Nephron progenitor cell (in vitro differentiated cells): ENCODE measurements around the gene SNX8.

Experiments
- DNase-seq: peaks from one replicate; pipeline ENCODE4 v3.0.0; 2021
- H3K27ac Mint-ChIP-seq: 2 replicates; pipeline ENCODE4 v1.8.0; 2021; ENCODE audit warnings: mild to moderate bottlenecking, moderate library complexity, mixed read lengths
- H3K27me3 Mint-ChIP-seq: 2 replicates; pipeline ENCODE4 v1.8.0; 2021; ENCODE audit warnings: mild to moderate bottlenecking, low read depth, mixed read lengths; ENCODE audit not compliant: poor library complexity
- H3K36me3 Mint-ChIP-seq: 2 replicates; pipeline ENCODE4 v1.8.0; 2021; ENCODE audit warnings: low read depth, mixed read lengths
- H3K4me1 Mint-ChIP-seq: 2 replicates; pipeline ENCODE4 v1.8.0; 2021; ENCODE audit warnings: mixed read lengths
- H3K4me3 Mint-ChIP-seq: 2 replicates; pipeline ENCODE4 v1.8.0; 2021; ENCODE audit warnings: mild to moderate bottlenecking, moderate library complexity, mixed read lengths
- H3K9me3 Mint-ChIP-seq: 2 replicates; pipeline ENCODE4 v1.8.0; 2021; ENCODE audit warnings: mild to moderate bottlenecking, moderate library complexity, mixed read lengths
- CTCF ChIP-seq: fragments of 200-600 bp; sonication (generic); IDR thresholded peaks from 2 replicates; pipeline ENCODE4 v1.5.0; 2021; ENCODE audit warnings: antibody characterized with exemption

SNX8 gene

DNA sequence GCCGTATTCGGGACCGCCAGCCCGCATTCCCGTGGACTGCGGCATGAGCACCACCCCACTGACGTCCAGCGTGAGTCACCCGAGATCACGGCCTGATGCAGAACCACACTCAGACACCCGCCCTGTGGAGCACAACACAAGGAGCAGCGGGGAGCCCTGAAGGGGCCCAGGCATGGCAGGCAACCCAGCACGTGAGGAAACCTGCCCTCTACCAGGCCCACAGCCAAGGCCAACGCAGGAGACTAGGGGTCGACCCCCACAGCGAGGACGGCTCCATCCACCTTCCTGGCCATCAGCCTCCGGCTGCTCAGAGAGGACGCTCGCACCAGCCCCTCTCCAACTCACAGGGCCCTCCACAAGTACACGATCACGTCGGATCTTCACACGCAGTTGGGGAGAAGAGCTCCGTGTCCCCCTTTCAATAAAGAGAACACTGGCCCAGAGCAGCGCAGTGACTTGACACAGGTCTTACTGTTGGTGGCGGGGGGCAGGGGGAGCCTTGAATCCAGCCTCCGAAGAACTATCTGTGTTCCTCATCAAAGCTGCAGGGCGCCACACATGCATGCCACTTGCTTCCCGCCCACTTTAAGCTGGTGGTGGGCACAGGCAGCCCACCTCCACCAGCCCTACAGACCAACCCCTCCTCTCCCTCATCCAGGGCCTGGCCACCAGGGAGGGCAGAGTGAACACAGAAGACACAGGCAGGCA lies 103.5 kb downstream of the SNX8 start:
- H3K9me3 Mint-ChIP-seq: no peaks in the 10 kb centered on the region

DNA sequence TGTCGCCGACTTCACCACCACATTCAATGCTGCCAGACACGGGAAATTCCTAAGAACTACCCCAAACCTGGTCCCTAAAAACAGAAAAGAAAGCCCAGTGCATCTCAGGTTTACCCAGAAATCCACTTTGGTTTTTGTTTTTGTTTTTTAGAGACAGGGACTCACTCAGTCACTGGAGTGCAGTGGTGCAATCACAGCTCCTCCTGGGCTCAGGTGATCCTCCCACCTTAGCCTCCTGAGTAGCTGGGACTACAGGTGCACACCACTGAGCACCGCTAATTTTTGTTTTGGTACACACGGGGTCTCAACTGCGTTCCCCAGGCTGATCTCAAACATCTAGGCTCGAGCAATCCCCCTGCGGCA lies 104.3 kb downstream of the SNX8 start:
- no peaks in the 10 kb centered on the region for H3K9me3 Mint-ChIP-seq
- TF ChIP-seq CTCF: no peak
- H3K4me3 Mint-ChIP-seq: no peak overlapping the region
- DNase-seq: no peak
- H3K4me1 Mint-ChIP-seq: peaks cover 20% of the 10 kb centered on the region
- H3K27ac Mint-ChIP-seq: peak overlapping the region; percentile 22
- H3K36me3 Mint-ChIP-seq: peaks cover 66% of the 10 kb centered on the region
- H3K27me3 Mint-ChIP-seq: no peaks in the 10 kb centered on the region

More for the DNA sequence above, 103.5 kb downstream of the SNX8 start:
- H3K4me3 Mint-ChIP-seq: no peak overlapping the region
- TF ChIP-seq CTCF: no peak
- H3K27me3 Mint-ChIP-seq: no peaks in the 10 kb centered on the region
- no peak for DNase-seq
- H3K27ac Mint-ChIP-seq: peak overlapping the region; percentile 29
- H3K4me1 Mint-ChIP-seq: peaks cover 20% of the 10 kb centered on the region
- H3K36me3 Mint-ChIP-seq: peaks cover 65% of the 10 kb centered on the region

- Mint-ChIP-seq H3K4me1 (peaks cover 22% of the 10 kb centered on the region), H3K36me3 (peaks cover 60% of the 10 kb centered on the region), H3K27ac (peak overlapping the region; percentile 22), H3K27me3 (no peaks in the 10 kb centered on the region), H3K9me3 (no peaks in the 10 kb centered on the region), H3K4me3 (no peak overlapping the region)
- peak; percentile 74 for TF ChIP-seq CTCF
- peak; percentile 84 for DNase-seq
These were observed 104.9 kb downstream of the SNX8 start for GRCh38 chr7:2209146-2209960.

GRCh38 chr7:2208712-2209111 lies 105.5 kb downstream of the SNX8 start:
- Mint-ChIP-seq H3K9me3 (no peaks in the 10 kb centered on the region), H3K4me3 (no peak overlapping the region), H3K27ac (no peak overlapping the region), H3K4me1 (peaks cover 29% of the 10 kb centered on the region), H3K27me3 (no peaks in the 10 kb centered on the region), H3K36me3 (peaks cover 53% of the 10 kb centered on the region)
- DNase-seq: no peak
- no peak for TF ChIP-seq CTCF

GRCh38 chr7:2205036-2205780 lies 109.0 kb downstream of the SNX8 start:
- H3K4me3 Mint-ChIP-seq: no peak overlapping the region
- peaks cover 37% of the 10 kb centered on the region for H3K4me1 Mint-ChIP-seq
- TF ChIP-seq CTCF: no peak
- peaks cover 34% of the 10 kb centered on the region for H3K36me3 Mint-ChIP-seq
- H3K9me3 Mint-ChIP-seq: no peaks in the 10 kb centered on the region
- peak overlapping the region; percentile 58 for H3K27ac Mint-ChIP-seq
- H3K27me3 Mint-ChIP-seq: no peaks in the 10 kb centered on the region
- no peak for DNase-seq
